ENCODE data around the gene CTSG.
"Not testable (repeated sequence)": the region's sequence is repeated elsewhere in the genome, so short reads cannot be mapped to it uniquely, and the experiment has no call there.

The CTSG gene, protein sequence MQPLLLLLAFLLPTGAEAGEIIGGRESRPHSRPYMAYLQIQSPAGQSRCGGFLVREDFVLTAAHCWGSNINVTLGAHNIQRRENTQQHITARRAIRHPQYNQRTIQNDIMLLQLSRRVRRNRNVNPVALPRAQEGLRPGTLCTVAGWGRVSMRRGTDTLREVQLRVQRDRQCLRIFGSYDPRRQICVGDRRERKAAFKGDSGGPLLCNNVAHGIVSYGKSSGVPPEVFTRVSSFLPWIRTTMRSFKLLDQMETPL

DNA sequence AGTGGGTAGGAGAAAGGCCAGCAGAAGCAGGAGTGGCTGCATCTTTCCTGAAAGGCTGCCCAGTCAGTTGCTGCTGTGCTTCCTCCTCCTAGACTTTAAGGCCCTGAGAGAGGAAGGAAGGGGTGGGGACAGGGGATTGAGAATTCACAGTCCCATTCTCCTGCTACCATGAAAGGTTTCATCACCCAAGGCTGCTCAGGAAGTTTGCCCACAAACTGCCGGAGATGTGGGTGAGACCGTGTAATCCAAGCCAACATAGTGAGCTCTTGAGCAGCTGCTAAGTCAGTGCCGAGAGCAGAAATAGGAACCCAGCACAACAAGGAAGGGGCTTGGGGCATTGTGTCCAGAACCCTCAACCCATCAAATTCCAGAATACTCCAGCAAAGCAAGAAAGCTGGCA lies at the start of gene CTSG:
TSS of gene CTSG (minus strand) at position 69 of the 400 bp plus-strand sequence. CDS start at position 42, 27 bp downstream.
- no peak for DNase-seq (ENCODE audit: low read depth, low spot score)

DNA sequence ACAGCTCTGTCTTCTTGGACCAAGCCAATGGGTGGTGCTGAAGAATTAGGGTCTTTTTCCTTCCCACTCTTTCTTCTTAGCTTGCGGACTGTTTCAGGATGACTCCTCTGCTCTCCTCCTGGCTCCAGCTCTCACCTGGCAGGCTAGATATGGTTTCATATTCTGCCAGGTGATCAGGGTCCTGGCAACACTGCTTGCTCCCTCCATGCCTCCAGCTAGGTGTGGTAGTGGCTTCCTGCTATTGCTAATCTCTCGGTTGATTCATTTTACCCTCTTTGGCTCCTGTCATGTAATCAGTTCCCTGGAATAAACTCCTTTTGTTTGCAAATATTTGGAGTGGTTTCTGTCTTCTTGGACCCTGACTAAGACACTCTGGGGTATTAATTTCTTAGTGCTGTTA lies 37.7 kb upstream of the CTSG start:
- no peak for DNase-seq (ENCODE audit: low read depth, low spot score)

DNA sequence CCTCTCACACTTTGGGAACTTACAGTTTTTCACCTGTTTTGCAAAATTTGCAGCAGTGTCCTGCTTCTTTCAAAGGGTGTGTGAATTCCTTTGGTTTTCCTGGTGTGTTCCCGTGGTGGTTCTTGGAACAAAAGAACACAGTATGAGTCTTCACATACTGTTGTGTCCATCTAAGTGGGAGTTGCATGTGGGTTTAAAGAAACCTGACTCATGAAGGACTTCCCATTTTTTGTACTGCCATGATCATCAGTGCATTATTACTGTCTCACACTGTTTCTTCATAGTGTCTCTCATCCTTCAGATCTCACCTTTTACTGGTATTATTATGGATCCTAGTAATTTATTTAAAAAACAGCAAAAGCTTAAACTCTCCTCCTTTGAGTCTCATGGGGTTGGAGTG lies 37.2 kb upstream of the CTSG start:
- no peak for DNase-seq (ENCODE audit: low read depth, low spot score)

DNA sequence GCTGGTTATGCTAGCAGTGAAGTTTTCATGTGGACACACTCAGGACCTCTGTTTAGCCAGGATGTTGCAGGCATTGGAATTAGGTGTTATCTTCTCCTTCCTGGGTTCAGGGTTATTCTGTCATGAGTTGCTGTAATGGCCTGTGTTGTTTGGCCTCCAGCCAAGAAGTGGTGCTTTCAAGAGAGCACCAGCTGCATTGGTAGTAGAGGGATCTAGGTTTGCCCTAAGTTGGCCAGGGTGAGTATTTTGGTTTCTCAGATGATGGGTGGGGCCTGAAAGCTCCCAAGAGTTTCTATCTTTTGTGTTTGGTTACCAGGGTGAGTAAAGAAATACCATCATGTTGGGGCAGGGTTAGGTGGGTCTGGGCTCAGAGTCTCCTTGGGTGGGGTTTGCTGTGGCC lies 36.1 kb upstream of the CTSG start:
- no peak for DNase-seq (ENCODE audit: low read depth, low spot score)

DNA sequence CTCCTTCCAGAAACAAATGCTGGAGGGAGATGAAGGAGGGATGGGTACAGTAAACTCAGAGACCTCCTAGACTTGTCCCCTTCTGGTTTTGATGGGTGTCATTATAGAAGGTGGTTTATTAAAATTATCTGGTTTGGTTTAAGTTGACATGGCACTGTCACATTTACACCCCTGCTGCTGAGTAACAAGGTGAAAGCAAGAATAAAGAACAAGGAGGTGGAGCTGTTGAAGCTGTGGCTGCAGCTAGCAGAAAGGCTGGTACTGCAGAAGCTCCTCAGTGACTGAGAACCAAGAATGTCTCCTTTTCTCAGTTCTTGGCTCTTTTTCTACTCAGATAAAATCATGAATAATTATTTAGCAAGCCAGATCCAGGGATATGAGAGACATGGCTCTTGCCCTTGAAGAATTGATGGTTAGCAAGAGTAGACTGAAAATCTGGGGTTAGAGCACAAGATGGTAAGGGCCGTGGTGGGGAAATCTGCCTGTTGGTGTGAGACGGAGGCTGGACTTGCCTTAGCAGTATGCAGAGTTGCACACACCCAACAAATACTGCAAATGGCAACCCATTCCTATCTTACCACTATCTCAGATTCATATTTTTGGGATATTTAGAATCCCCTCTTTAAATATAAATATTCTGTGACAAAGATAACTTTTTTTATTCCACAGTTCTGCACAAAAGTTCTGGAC lies 33.8 kb upstream of the CTSG start, which contains the start of gene GZMH:
TSS of gene GZMH (minus strand) at position 31 of the 690 bp plus-strand sequence. CDS start 72 bp downstream, outside the sequence.
- no peak for DNase-seq (ENCODE audit: low read depth, low spot score)

DNA sequence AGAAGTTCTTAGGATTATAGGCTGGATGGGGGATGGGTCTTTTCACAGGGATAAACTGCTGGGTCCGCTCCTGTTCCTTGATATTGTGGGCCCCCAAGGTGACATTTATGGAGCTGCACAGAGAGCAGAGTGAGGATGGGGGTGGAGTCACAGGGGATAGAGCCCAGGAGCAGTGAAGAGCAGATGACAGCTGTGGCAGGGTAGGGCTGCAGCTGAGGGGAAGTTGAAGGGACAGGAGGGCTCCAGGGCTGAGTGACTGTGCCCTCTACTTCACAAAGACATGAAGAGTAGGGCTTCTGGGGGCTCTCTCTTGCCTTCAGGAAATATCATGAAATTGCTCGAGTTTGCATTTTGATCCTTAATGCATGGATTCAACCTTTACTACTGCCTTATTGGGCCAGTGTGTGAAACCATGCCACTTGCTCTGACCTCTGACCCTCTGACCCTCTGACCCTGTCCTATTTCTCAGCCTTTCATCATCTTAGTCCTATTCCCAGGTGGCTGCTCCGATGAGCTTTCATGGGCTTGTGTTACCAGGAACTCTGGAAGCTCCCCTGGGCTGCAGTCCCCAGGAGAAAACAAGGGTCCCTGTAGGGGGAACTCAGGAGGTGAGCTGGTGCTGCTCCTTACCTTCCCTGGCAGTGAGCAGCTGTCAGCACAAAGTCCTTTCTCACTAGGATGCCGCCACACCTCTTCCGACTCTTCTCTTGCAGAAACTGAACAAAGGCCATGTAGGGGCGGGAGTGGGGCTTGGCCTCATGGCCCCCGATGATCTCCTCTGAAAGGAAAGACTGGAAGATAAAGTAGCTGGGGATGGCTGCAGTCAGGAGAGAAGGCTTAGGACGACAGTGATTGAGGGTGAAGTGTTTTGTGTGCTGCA lies 31.8 kb upstream of the CTSG start:
- DNase-seq (ENCODE audit: low read depth, low spot score): no peak

DNA sequence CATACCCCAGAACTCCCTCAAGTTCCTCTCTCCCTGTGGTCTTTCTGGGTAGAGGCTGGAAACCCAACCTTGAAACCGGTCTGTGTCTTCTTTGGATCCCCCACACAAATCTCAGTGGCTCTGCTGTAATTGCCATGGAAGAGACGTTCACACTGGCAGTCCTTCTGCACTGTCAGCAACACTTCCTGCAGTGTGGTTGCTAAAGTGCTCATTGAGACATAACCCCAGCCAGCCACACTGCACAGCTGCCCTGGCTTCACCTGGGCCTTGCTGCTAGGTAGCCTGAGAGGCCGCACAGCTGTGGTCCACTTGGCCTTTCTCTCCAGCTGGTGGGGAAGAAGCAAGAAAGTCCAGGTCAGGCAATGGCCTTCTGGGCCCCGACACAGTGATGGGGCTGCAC lies 31.0 kb upstream of the CTSG start:
- DNase-seq (ENCODE audit: low read depth, low spot score): no peak

DNA sequence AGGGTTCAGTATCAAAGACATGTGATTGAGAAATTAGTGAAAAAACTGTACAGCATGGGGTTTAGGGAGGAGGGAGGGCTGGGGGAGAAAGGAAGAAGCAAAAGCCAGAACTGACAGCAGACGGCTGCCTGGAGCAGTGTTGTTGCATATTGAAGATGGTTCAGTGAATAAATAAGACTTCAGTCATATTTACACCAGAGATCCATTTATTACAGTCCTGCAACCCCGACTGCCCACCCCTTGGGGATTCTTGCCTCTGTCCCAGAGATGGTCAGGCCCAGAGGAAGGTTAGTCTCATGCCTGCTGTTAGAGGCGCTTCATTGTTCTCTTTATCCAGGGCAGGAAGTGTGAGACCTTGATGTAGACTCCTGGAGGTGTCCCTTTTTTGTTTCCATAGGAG lies 30.2 kb upstream of the CTSG start:
- DNase-seq (ENCODE audit: low read depth, low spot score): no peak

DNA sequence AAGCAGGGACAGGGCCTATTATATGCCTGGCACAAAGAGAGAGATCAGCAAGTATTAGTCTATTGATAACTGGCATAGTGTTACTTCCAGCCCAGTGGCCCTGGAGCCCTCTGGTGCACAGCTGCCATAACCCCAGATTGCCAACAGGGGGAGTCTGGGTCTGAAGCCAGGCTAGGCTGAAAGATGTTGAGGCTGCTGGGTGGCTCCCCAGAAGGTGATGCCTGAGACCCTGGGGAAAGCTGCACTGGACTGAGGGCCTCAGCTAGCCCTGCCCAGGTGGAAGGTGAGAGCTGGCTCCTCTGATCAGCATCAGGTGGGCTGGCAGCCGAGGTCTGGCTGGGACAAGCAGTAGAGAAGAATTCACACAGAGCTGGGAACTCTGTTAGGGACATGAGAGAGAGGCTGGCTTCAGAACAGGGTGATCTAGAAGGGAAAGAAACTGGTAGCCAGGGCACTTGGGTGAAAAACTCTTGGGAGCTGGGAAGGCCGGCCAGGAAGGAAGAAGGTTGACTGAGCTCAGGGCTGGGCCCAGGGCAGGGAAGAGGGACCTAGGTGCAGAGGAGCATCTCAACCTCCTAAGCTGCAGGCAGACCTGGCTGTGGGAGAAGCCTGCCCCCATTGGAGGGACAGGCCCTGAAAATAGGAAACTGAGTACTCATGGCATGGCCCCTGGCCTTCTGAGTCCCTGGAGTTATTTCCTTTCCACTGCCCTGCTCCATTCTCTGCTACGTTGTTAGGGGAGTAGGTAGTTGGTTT lies 29.6 kb upstream of the CTSG start:
- DNase-seq (ENCODE audit: low read depth, low spot score): peak; percentile 18

DNA sequence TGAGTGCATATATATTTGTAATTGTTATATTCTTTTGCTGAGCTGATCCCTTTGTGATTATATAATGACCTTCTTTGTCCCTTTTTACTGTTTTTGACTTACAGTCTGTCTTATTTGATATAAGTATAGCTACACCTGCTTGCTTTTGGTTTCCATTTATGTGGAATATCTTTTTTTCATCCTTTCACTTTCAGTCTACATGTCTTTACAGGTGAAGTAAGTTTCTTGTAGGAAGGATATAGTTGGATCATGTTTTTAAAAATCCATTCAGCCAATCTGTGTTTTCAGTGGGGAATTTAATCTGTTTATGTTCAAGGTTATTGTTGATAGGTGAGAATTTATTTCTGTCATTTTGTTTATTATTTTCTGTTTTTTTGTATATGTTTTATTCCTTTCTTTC lies 21.4 kb upstream of the CTSG start:
- DNase-seq (ENCODE audit: low read depth, low spot score): no peak

DNA sequence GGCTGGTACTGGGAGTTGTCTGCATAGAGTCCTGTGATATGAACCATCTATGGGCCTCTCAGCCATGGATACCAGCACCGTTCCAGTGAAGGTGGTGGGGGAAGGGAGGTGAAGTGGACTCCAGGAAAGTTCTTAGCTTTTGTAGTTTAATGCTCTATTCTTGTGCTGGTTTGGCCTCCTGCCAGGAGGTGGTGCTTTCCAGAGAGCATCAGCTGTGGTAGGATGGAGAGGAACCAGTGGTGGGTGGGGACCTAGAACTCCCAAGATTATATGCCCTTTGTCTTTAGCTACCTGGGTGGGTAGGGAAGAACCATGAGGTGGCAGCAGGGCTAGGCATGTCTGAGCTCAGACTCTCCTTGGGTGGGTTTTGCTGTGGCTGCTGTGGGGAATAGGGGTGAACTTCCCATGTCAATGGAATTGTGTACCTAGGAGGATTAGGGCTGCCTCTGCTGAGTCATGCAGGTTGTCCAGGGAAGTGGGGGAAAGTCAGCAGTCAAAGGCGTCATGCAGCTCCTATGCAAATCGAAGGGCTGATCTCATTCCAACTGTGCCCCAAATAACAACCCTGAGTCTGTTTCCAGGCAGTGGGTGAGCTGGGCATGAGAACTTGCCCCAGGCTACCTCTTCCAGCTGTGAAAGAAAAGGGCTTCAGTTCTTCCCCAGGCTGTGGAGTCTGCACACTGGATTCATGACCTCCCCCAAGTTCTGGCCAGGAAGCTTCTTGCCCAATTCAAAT lies 19.2 kb upstream of the CTSG start:
- no peak for DNase-seq (ENCODE audit: low read depth, low spot score)

DNA sequence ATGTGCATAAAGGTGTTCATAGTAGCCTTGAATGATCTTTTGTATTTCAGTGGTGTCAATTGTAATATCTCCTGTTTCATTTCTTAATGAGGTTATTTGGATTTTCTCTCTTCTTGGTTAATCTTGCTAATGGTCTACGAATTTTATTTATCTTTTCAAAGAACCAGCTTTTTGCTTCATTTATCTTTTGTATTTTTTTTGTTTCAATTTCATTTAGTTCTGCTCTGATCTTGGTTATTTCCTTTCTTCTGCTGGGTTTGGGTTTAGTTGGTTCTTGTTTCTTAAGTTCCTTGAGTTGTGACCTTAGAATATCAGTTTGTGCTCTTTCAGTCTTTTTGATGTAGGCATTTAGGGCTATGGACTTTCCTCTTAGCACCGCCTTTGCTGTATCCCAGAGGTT lies 15.0 kb upstream of the CTSG start:
- DNase-seq (ENCODE audit: low read depth, low spot score): not testable (repeated sequence)

DNA sequence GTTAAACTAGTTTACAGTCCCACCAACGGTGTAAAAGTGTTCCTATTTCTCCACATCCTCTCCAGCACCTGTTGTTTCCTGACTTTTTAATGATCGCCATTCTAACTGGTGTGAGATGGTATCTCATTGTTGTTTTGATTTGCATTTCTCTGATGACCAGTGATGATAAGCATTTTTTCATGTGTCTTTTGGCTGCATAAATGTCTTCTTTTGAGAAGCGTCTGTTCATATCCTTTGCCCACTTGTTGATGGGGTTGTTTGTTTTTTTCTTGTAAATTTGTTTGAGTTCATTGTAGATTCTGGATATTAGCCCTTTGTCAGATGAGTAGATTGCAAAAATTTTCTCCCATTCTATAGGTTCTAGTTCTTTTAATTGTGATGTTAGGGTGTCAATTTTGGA lies 8.4 kb upstream of the CTSG start:
- DNase-seq (ENCODE audit: low read depth, low spot score): not testable (repeated sequence)

DNA sequence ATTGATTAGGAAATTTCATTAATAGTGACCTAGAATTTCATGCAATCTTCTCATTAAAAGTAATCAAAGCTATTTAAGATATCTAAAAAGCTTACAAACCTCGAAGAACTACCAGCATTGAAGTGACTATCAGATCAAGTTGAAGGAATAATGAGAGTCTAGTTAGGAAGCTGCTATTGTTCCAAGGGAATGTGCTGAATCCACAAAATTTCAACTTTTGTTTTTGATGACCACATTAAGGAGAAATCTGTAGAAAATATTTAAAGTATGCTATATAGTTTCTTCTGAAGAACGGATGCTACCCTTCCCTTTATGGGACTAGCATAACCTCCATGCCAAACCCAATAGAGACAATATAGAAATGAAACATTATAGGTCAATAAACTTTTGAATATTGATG lies 2.5 kb upstream of the CTSG start:
- DNase-seq (ENCODE audit: low read depth, low spot score): no peak

DNA sequence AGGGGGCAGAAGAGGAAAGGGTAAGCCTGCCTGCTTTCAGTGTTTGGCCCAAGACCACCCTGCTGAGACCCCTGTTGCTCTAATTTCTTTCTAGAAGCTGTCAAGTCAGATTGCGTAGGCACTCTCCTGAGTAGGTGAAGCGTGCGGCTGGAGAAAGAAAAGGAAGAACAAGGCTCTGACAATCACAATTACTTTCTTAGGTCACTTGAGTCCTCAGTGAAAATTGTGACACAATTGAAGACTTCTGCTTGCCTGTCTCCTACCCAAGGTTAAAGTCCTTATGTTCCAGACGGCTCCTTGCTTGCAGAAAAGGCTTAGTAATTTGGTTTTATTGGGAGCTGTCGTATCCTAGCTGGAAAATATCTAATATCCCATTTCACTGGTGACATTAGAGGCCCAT lies 721 bp upstream of the CTSG start:
- DNase-seq (ENCODE audit: low read depth, low spot score): no peak

DNA sequence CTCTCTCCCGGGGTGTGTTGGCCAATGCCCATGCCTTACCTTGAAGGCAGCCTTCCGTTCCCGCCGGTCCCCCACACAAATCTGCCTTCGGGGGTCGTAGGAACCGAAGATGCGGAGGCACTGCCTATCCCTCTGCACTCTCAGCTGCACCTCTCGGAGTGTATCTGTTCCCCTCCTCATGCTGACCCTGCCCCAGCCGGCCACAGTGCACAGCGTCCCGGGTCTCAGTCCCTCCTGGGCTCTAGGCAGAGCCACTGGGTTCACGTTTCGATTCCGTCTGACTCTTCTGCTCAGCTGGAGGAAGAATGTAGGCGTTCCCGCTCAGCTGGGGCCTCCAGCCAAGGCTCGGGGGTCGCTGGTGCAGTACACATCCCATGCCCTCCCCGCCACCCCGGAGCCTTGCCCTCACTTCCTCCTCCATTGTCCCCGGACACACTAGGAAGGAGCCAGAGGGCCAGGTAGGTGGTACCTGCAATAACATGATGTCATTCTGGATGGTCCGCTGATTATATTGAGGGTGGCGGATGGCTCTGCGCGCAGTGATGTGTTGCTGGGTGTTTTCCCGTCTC lies 1.8 kb downstream of the CTSG start:
- DNase-seq (ENCODE audit: low read depth, low spot score): no peak

DNA sequence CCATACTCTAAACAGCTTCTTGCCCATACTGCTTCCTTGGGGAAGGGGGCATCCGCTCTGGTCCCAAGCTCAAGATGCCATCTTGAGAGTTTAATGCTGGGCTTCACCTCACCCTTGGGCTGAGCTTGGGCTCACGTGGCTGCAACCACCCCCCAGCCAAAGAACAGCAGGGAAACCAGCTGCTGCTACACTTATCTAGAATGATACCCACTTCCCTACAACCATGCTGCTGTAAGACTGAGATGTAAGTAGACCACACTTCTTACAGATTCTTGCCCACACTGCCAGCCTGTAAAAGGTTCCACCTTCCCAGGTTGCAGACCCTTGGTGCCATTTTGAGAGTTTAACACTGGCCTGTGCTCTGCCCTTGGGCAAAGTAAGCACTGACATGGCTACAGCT lies 9.7 kb downstream of the CTSG start:
- DNase-seq (ENCODE audit: low read depth, low spot score): no peak

DNA sequence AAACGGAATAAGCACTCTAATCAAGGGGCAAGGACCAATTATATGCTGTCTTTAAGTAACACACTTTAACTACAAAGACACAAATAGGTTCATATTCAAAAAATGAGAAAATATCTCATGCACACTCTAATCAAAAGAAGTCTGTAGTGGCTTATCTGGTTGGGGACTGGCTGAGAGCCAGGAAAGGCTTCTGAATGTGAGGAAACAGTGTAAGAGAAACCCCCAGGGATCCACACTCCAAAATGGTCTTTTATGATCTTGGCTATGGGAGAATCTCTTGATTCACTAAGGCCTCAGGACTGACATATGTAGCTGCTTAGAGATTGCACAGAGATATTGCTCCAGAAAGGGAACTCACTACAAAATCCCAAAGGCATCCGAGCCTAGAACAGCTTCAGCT lies 10.3 kb downstream of the CTSG start:
- no peak for DNase-seq (ENCODE audit: low read depth, low spot score)

DNA sequence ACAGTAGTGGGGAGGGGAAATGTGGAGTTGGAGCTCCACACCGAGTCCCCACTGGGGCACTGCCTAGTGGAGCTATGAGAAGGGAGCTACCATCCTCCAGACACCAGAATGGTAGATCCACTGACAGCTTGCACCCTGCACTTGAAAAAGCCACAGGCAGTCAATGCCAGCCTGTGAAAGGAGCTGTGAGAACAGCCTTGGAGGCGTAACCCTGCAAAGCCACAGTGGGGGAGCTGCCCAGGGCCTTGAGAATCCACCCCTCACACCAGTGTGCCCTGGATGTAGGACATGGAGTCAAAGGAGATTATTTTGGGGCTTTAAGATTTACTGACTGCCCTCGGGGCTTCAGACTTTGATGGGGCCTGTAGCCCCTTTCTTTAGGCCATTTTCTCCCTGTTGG lies 12.5 kb downstream of the CTSG start:
- DNase-seq (ENCODE audit: low read depth, low spot score): no peak

DNA sequence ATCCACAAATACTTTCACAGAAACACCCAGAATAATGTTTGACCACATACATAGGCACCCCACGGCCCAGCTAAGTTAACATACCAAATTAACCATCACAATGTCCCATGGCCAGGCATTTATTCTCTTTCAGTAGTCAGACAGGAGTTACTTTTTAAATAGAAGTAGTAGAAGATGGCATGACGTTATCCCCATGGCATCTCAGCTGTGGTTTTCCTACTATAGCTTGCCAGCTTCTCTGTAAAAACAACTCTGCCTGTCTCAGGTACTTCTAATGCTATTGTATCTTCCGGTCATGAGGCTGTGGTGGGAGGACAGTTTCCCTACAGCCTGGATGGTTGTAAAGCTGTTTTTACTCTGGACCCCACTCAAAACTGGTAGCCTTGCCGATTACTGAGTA lies 19.3 kb downstream of the CTSG start:
- DNase-seq (ENCODE audit: low read depth, low spot score): no peak

DNA sequence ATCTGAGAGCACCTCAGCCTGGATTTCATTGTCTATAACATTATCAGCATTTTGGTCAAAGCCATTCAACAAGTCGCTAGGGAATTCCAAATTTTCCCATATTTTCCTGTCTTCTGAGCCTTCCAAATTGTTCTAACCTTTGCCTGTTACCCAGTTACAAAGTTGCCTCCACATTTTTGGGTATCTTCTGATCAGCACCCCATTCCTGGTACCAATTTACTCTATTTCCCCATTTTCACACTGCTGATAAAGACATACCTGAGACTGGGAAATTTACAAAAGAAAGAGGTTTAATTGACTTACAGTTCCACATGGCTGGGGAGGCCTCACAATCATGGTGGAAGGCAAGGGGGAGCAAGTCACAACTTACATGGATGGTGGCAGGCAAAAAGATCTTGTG lies 27.0 kb downstream of the CTSG start:
- not testable (repeated sequence) for DNase-seq (ENCODE audit: low read depth, low spot score)
